HG03196 (cell line): ENCODE results near the gene FBXO5.

ENCODE experiments used
- ATAC-seq: cut with Tn5 transposase; IDR thresholded peaks from one replicate; pipeline ENCODE4 v1.9.1; 2021; ENCODE audit not compliant: unreplicated experiment

The FBXO5 gene

DNA sequence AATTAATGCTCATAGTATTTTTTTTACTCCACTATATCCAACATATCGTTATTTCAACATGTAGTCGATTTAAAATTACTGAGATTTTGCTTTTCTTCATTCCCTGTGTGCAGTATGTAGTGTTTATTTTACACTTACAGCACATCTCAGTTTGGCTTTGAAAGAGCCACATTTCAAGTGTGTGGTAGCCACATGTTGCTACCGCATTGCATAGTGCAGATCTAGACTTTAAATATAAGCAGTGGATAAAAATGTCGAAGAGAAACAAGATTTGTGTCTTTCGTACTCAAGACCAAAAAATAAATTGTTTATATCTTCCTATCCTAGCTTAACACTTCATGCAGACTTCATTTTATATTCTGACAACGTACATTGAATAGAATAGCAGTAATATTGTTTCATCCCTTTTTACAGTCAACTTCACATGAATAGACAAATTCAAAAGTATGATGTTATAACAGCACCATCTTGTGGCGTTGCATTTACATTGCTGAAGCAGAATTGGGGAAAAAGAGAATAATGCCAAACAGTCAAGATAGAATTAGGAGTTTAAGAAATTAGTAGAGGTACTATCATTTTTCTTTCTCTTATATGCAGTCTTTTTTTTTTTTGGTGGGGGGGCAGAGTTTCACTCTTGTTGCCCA lies 29.9 kb downstream of the FBXO5 start:
- ATAC-seq = no peak

DNA sequence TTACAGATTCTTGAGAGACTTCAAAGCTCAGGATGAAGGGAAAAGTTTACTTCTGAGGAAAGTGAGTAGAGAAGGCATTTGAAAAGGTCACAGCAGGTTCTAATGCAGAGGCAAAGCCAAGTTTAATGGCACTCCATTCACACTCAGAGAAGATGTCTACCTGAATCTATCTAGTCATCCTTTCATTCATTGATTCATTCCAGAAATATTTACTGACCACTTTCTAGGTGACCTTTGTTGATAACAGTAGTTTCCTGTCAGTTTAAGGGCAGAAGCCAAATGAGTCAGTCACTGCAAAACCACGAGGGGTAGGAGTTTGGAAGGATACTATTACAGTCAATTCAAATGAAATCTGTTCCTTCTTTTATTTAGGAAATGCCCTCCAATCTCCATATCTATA lies 30.8 kb downstream of the FBXO5 start:
- ATAC-seq = no peak

DNA sequence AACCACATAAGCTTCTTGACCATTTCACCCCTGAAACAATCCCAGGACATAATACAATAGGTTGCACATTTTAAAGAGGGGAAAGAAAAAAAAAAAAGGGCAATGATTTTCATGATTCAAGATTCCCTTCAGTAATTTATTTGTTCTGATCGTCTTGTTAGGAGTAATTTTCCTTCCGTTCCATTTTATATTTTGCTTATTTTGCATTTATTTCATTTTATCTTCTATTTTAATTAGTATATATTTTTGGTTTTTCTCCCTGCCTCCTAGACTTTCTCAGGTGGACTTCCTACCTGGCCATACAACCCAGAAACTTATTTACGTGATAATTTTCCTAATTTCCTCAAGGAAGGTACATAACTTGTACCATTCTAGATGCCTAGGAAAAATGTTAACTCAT lies 32.6 kb downstream of the FBXO5 start:
- ATAC-seq = no peak

DNA sequence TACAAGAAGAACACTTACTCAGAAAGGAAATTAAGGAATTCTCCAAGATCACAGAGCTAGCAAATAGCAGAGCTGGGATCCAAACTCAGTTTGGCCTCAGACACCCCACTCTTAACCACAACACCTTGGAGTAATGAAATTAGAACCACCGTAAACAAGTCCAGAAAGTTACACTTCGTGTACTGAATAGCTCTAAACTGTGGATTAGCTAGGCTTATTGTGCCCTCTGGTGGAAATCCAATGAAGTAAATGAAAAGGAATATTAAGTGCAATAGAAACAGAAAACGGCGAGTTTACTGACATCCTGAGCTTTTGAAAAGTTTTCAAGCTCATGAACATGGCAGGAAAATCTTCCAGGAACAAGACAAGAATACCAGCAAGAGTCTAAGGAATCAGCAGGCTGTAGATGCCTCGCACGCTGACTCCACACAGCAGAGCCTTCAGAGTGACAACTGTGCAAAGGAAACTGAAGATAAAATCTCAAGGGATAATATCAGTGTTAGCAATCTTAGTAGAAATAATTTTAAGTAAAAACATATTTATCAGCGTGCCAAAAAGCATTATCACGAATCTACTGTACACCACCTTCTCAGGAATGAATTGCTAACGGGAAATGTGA lies 34.6 kb downstream of the FBXO5 start:
- peak; percentile 83 for ATAC-seq

DNA sequence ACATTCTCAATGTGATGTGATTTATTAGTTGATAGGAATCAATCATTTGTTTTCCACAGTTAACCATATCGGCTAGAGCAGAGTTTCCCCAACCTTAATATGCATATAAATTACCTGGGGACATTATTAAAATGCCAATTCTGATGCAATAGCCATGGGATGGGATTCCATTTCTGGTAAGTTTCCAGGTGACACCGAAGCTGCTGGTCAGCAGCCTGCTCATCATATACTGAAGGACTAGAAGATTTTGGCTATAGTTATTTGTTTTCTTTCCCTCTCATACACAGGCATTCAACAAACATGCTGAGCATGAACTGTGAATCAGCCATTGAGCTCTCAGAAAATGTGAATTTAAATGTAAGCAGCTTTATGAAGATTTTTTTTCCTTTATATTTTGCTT lies 35.8 kb downstream of the FBXO5 start:
- ATAC-seq = no peak

DNA sequence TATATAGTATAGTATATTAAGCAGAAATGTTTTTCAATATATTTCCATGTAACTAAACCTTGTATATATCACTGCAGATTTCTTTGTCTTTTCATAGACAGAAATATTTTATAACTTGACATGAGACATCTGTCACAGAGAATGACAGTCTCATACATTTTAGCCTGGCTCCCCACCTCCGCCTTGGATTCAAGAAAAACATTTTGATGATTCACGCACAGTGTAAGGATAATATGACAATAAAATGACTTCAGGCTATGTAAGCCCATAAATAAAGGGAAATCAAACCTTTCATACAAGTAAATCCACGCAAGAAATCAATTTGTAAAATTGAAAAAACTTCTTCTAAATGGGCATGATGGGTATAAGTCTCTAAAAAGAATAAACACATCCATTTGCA lies 36.4 kb downstream of the FBXO5 start:
- no peak for ATAC-seq

DNA sequence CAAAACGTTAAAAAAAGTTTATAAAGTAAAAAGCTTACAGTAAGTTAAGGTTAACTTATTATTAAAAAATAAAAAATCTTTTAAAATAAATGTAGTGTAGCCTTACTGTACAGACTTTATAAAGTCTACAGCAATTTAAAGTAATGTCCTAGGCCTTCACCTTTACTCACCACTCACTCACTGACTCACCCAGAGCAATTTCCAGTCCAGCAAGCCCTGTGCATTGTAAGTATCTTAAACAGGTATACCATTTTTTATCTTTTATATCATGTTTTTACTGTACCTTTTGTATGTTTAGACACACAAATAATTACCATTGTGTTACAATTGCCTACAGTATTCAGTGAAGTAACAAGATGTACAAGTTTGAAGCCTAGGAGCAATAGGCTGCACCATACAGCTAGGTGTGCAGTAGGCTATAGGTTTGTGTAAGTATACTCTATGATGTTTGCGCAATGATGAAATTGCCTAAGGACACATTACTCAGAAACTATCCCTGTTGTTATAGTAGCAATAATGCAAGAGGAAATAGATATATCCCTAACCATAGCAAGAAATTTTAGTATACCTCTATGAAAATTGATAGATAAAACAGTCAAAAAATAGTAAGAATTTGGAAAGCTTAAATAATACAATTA lies 39.5 kb downstream of the FBXO5 start:
- no peak for ATAC-seq

DNA sequence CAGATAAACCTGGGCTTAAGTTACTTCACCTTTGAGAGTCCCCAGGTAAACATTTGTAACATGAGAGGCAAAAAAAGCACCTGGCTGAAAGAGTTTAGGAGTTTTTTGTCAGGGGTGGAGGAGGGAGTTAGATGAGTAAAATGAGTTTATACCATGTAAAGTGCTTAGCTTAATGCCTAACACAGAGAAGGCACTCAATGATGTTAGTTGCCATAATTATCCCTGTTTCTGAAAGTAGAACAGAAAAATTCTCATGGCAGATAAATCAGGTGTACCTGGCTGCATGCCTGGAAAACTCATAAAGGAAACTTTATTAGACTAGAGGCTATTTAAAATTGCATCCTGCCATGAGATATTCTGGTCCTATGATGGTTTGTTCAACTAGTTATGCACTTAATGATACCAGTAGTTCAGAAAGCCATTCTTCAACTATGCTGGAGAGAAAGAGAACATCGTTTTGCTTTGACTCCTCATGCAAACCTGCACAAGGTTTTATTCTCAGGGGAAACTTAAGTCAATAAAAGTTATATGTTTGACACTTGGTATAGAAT lies 40.4 kb downstream of the FBXO5 start:
- ATAC-seq = no peak

DNA sequence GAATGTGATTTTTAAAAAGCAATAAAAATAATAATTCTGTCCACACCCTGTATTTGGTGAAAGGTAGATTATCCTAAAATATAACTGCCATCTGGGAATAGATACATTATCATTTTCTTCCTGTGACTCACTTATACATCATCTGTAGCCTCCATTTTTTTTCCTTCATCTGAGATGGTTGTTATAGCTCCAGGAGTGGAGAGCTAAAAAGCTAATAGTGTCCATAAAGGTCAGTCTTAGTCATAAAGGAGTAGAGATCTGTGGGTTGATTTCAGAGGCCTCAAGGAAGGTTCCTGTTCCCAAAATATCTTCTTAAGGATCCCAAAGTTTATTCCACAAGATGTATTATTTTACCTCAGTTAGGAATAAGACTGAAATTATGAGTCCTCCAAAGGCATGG lies 41.1 kb downstream of the FBXO5 start:
- no peak for ATAC-seq

DNA sequence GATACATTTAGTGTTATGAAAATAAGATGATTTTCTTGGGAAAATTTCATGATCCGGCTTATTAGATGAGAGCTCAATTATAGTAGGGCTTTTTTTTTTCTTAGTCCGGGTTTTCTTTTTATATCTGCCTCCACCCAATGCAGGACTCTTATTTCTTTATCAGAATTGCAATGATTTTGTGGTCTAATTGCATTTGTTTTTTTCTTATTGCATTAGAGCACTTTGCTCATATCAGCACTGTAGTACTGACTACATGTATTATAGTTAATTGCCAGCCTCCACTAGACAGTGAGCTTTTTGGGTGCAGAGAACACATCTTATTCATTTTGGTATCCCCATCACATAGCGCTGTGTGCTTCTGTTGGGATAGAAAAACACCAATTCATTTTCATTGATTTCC lies 50.0 kb downstream of the FBXO5 start:
- ATAC-seq = no peak

DNA sequence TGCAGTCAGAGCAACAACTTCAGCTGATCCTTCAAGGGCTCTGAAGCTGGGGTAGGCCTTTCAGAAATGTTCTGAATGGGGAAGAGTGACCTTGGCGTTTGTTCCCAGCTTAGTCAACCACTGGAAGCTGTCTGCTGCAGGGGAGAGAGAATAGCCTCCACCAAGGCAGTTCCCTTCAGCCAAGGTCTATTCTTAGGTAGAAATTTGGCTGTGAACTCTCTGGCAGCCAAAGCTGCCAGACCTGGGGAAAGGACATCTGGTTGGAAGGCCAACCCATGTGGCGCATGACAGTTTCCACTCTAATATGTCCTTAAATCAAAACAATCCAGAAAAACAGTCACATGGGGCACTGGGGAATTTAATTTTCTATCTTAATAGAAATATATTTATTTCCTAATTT lies 60.1 kb downstream of the FBXO5 start:
- ATAC-seq = no peak
